ENCODE results near the gene CXCL3.

Gene CXCL3

GRCh38 chr4:74012130-74012529 lies 26.4 kb downstream of the CXCL3 start:
- no peak for DNase-seq

GRCh38 chr4:74009307-74009706 lies 29.2 kb downstream of the CXCL3 start:
- DNase-seq, result no peak

GRCh38 chr4:74006009-74006476 lies 32.4 kb downstream of the CXCL3 start:
- DNase-seq, result no peak

GRCh38 chr4:74005528-74005927 lies 33.0 kb downstream of the CXCL3 start:
- DNase-seq, result no peak

- no peak for DNase-seq
These were observed 33.8 kb downstream of the CXCL3 start for GRCh38 chr4:74004668-74005067.

- DNase-seq, result no peak
These were observed 38.2 kb downstream of the CXCL3 start for GRCh38 chr4:74000301-74000700.

- DNase-seq, result no peak
These were observed 40.2 kb downstream of the CXCL3 start, which contains the start of gene CXCL5 for GRCh38 chr4:73998040-73999011. CXCL5 (minus strand) TSS chr4:73998677; CDS start chr4:73998581, 96 bp downstream.

GRCh38 chr4:73992050-73992449 lies 46.4 kb downstream of the CXCL3 start:
- DNase-seq, result no peak

- DNase-seq, result no peak
These were observed 46.8 kb downstream of the CXCL3 start for GRCh38 chr4:73991742-73992000.

- DNase-seq, result no peak
These were observed 47.3 kb downstream of the CXCL3 start for GRCh38 chr4:73990988-73991741.

- no peak for DNase-seq
These were observed 48.6 kb downstream of the CXCL3 start for GRCh38 chr4:73989928-73990327.

- no peak for DNase-seq
These were observed 49.5 kb downstream of the CXCL3 start for GRCh38 chr4:73989031-73989430.

- no peak for DNase-seq
These were observed 50.4 kb downstream of the CXCL3 start, which contains the start of gene PPBP for GRCh38 chr4:73988061-73988460. PPBP (minus strand) TSS chr4:73988190; CDS start chr4:73988103, 87 bp downstream.

Measured in activated gamma-delta T cell treated with Interleukin-2 at 50 U/mL for 16 hours (primary cell).